Heart right ventricle (tissue), 16 donors: ENCODE results near the gene ADGB. TPM values are rescaled to one million over a fixed set of nuclear protein-coding genes. Genes with fewer than 3 reads are reported as not detected.

ENCODE experiments used
- ATAC-seq, 8 donors: fragments of 200-7000 bp; cut with Tn5 transposase; one replicate each; pipeline ENCODE4 v1.9.1; 2020; ENCODE audit warnings: mild to moderate bottlenecking in 8 of 8, moderate library complexity in 8 of 8, moderate number of reproducible peaks in 1 of 8
- DNase-seq, 2 donors: peaks; one replicate each; pipeline ENCODE4 v3.0.0-alpha.2; 2020
- H3K27ac ChIP-seq, 10 donors: fragments of 200-600 bp; sonication (generic) in 2 of 10; one replicate each; pipeline versions ENCODE4 v1.5.0 to v1.8.0; 2020 to 2022; ENCODE audit warnings: mild to moderate bottlenecking in 3 of 10
- H3K27me3 ChIP-seq, 7 donors: fragments of 200-600 bp; one replicate each; pipeline ENCODE4 v1.8.0; 2021 to 2022; ENCODE audit warnings: mild to moderate bottlenecking in 2 of 7
- H3K36me3 ChIP-seq, 9 donors: fragments of 200-600 bp; sonication (generic) in 1 of 9; one replicate each; pipeline versions ENCODE4 v1.5.0 to v1.8.0; 2020 to 2022; ENCODE audit warnings: mild to moderate bottlenecking in 2 of 9
- H3K4me1 ChIP-seq, 9 donors: fragments of 200-600 bp; sonication (generic) in 1 of 9; one replicate each; pipeline versions ENCODE4 v1.5.0 to v1.8.0; 2020 to 2022; ENCODE audit warnings: mild to moderate bottlenecking in 4 of 9
- H3K4me3 ChIP-seq, 10 donors: fragments of 200-600 bp; sonication (generic) in 2 of 10; one replicate each; pipeline versions ENCODE4 v1.5.0 to v1.8.0; 2020 to 2022; ENCODE audit warnings: mild to moderate bottlenecking in 7 of 10, moderate library complexity in 2 of 10
- H3K9me3 ChIP-seq, 11 donors: fragments of 200-600 bp in 10 of 11; sonication (generic) in 2 of 11; one replicate each; pipeline versions ENCODE4 v1.5.0 to v1.8.0; 2013 to 2022; ENCODE audit warnings: mild to moderate bottlenecking in 2 of 11, control low read depth in 1 of 11, moderate library complexity in 1 of 11
- WGBS, 2 donors: extraction: QIAGEN DNeasy Blood & Tissue Kit; methylation state at CpG; one replicate each; pipeline ENCODE4 v1.1.7; 2013; ENCODE audit warnings: inconsistent platforms in 1 of 2; 5-methylcytosine and 5-hydroxymethylcytosine counted together
- intact Hi-C, 10 donors: fragments of 100-400 bp; cut with DNase I; formaldehyde crosslinking; loops; one replicate each; pipeline versions ENCODE4 v1.11.1 to v1.14.2; 2022
- polyA plus RNA-seq, 2 donors: library from polyadenylated mRNA; stranded (reverse); fragments of 200-250 nt; gene quantifications; one replicate each; pipeline ENCODE4 v1.2.3, GENCODE V29; 2013
- total RNA-seq, 10 donors: library from RNA; stranded (reverse); fragmentation: NEBNext Ultra II Directional in 3 of 10; extraction: Animal tissue kit (Norgen Biotek cat#: 25700) in 3 of 10; gene quantifications; one replicate each; pipeline versions ENCODE4 v1.2.1 to v1.2.4, GENCODE V29; 2021 to 2023
- TF ChIP-seq, protein P1 (sequence below), 9 donors: fragments of 200-600 bp; sonication (generic) in 2 of 9; IDR thresholded peaks; one replicate each; pipeline versions ENCODE4 v1.5.0 to v1.8.0; 2021 to 2022; ENCODE audit warnings: antibody characterized with exemption in 9 of 9, mild to moderate bottlenecking in 5 of 9, moderate library complexity in 1 of 9
- donor health status: Arrhythmogenic right ventricular cardiomyopathy.
- donor health status: ischemic (EF 13 %, LVEDD 7.1; RV severe dilation, severe dysfunction).
- donor health status: healthy with polysubstance abuse.
- donor health status: DM: no; HTN: yes; CAD: no.
- donor health status: DM: no; HTN: no; CAD: no.
- donor health status: ischemic (EF 25% LVEDD 6.9; RV normal size, moderate dysfunction).
- donor health status: ischemic (EF 25% LVEDD 5.7; RV mildly dilated, moderate dysfunction).
- donor health status: healthy.
- donor health status: DM: yes; HTN: yes; CAD: no.
- donor health status: Ischemic cardiomyopathy.
- donor health status: ischemic (EF 35%, LVEDD 5.7; RV mildly dilated, moderate dysfunction).
- donor health status: nonischemic (EF 11% LVEDD 7.7; RV severe dilation, severe dysfunction).
- donor health status: DM: yes; HTN: yes; CAD: no.
- donor health status: PGD.
- donor health status: ischemic (EF 29% LVEDD 5.4; RV normal size, mild dysfunction).
- donor health status: nonischemic (EF 23%, LVEDD 6.1; RV moderate dilation, normal function).

The ADGB gene
- total and polyA plus RNA-seq, 12 donors, result 3.7 TPM; not detected in 11

DNA sequence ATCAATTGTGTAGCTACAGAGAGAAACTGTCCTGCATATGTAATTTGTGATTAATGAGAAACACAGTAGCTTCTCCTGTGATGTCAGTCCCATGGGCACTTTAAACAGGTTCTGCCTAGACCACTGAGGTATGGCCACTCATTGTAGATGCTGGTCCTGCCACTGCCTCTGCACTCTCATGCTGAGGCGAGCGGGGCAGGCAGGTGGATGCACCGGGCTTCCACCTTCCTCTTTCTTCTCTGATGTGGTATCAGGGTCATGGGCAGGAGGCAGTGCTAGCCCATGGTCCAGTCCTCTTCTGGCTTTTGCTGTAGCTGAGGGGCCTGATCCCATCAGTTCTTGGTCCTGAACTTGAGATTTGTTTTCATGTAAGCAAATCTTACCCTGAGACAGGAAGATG, 58.7 kb downstream of the ADGB start:
- Histone ChIP-seq H3K9me3 (peaks cover 0 to 9% (median 0%) of the 10 kb centered on the region in 11 donors), H3K27ac (no peak overlapping the region), H3K36me3 (no peaks in the 10 kb centered on the region), H3K4me3 (no peak overlapping the region), H3K4me1 (no peaks in the 10 kb centered on the region), H3K27me3 (no peaks in the 10 kb centered on the region)
- TF ChIP-seq, protein P1, sequence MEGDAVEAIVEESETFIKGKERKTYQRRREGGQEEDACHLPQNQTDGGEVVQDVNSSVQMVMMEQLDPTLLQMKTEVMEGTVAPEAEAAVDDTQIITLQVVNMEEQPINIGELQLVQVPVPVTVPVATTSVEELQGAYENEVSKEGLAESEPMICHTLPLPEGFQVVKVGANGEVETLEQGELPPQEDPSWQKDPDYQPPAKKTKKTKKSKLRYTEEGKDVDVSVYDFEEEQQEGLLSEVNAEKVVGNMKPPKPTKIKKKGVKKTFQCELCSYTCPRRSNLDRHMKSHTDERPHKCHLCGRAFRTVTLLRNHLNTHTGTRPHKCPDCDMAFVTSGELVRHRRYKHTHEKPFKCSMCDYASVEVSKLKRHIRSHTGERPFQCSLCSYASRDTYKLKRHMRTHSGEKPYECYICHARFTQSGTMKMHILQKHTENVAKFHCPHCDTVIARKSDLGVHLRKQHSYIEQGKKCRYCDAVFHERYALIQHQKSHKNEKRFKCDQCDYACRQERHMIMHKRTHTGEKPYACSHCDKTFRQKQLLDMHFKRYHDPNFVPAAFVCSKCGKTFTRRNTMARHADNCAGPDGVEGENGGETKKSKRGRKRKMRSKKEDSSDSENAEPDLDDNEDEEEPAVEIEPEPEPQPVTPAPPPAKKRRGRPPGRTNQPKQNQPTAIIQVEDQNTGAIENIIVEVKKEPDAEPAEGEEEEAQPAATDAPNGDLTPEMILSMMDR (IDR thresholded peaks at IDR 0.05), result no peak
- ATAC-seq (no peak), DNase-seq (no peak)
- WGBS, 2 donors, result 83 to 90% methylated on average over 3 of the region's 3 CpGs
- intact Hi-C loops, result no loop called here

DNA sequence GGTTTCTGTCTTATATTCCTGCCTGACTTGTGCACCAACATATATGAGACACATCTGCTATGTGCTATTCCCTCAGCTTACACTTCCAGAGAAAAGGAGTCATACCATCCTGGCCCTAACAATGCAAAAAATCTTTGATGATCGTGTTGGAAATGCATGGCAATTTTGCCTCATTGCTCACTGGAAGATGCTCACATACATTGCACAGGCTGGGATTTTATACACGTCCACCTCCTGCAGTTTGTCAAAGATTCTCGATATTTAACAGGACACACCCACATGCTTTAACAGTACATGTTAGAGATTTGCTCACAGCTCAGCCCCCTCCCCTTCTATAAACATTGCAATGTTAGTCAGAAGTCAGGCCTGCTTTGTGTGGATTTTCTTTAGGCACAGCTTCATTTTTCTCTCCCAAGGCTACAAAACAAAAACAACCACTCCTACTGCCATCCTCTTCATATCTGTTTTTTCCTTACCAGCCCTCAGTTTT, 66.1 kb downstream of the ADGB start:
- 42 to 52% methylated on average over 3 of the region's 3 CpGs for WGBS, 2 donors
- Histone ChIP-seq H3K27ac (no peak overlapping the region), H3K9me3 (peaks cover 0 to 11% (median 0%) of the 10 kb centered on the region in 11 donors), H3K4me1 (no peaks in the 10 kb centered on the region), H3K4me3 (no peak overlapping the region), H3K27me3 (no peaks in the 10 kb centered on the region), H3K36me3 (no peaks in the 10 kb centered on the region)
- no peak for ATAC-seq
- DNase-seq, result no peak
- TF ChIP-seq, protein P1 (IDR thresholded peaks at IDR 0.05), result no peak
- intact Hi-C loops, result no loop called here

DNA sequence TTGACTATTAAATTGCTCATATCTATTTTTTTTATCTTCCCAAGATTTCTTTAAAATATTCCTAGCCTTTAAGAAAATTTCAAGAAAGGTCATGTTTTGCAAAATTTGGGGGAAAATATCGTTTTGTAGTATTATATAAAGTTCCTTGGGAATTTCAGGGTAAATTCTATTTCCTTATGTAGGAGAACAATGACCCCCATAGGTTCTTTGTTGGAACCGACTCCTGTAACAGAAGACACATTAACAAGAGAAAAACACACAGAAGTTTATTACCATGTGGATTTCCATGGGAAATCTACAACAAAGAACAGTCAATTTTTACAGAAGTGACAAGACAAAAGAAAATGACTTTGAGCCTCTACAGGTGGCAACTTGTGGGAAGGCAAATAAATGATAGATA, 68.1 kb downstream of the ADGB start:
- ATAC-seq (no peak), DNase-seq (no peak)
- no peak overlapping the region for H3K27ac ChIP-seq
- 34 to 37% methylated on average over 2 of the region's 2 CpGs for WGBS, 2 donors
- H3K36me3 ChIP-seq, result no peaks in the 10 kb centered on the region
- H3K4me1 ChIP-seq, result no peaks in the 10 kb centered on the region
- no peaks in the 10 kb centered on the region for H3K27me3 ChIP-seq
- TF ChIP-seq, protein P1 (IDR thresholded peaks at IDR 0.05), result peak in 1 of 9 donors; percentile 11
- H3K4me3 ChIP-seq, result no peak overlapping the region
- intact Hi-C loops, result no loop called here
- H3K9me3 ChIP-seq, result peaks cover 0 to 7% (median 0%) of the 10 kb centered on the region in 11 donors

DNA sequence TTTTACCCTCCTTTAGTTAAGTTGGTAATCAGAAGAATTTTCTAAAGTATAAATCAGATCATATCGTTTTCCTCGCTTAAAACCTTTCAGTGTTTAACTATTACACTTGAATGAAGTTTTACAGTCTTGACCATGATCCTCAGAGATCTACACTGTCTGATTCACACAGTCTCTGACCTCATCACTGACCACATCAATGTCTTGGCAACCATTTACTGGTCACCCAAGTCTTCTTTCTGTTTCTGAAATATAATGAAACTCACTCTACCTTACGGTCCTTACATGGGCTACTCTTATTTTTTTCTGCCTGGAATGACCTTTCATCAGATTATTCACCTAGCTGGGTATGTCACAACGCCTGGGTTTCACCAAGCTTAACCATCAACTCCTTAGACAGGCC, 71.4 kb downstream of the ADGB start:
- DNase-seq (no peak), ATAC-seq (no peak)
- 76 to 83% methylated on average over 4 of the region's 4 CpGs for WGBS, 2 donors
- no peak overlapping the region for H3K27ac ChIP-seq
- TF ChIP-seq, protein P1 (IDR thresholded peaks at IDR 0.05), result no peak
- intact Hi-C loops, result no loop called here
- H3K4me1 ChIP-seq, result no peaks in the 10 kb centered on the region
- no peaks in the 10 kb centered on the region for H3K36me3 ChIP-seq
- H3K9me3 ChIP-seq, result no peaks in the 10 kb centered on the region
- H3K4me3 ChIP-seq, result no peak overlapping the region
- peaks cover 0 to 7% (median 0%) of the 10 kb centered on the region in 7 donors for H3K27me3 ChIP-seq
